CD4-positive, alpha-beta T cell treated with Interleukin-17A for 1 hour (primary cell): ENCODE data around the gene FAM241A.
A peak's percentile ranks its signal among the peaks of the same experiment; 100 is the strongest.

Experiments
- DNase-seq: peaks from one replicate; pipeline ENCODE4 v3.0.0-alpha.2; 2020

FAM241A gene

GRCh38 chr4:112219826-112220366 is 74.6 kb downstream of the FAM241A start:
- DNase-seq: no peak

GRCh38 chr4:112222219-112222955 is 77.1 kb downstream of the FAM241A start:
- DNase-seq: no peak

DNA sequence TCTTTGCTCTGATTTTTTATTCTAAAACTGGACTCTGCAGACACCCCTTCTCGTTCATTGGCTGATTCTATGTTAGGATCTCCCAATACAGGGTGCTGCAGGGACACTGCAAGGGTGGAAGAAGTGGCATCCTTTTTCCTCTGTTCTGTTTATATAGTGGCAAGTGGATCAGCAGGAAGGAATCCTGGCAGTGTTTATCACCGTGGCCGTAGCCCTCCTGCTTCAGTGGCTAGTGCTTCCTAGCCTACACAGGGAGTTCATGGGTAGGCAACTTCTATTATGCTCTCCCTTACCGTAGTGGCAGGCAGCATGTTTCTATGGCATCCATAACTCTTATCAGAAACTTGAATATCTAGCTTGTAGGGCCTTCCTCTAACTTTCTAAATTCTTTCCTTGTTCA is 79.9 kb downstream of the FAM241A start:
- DNase-seq: no peak

DNA sequence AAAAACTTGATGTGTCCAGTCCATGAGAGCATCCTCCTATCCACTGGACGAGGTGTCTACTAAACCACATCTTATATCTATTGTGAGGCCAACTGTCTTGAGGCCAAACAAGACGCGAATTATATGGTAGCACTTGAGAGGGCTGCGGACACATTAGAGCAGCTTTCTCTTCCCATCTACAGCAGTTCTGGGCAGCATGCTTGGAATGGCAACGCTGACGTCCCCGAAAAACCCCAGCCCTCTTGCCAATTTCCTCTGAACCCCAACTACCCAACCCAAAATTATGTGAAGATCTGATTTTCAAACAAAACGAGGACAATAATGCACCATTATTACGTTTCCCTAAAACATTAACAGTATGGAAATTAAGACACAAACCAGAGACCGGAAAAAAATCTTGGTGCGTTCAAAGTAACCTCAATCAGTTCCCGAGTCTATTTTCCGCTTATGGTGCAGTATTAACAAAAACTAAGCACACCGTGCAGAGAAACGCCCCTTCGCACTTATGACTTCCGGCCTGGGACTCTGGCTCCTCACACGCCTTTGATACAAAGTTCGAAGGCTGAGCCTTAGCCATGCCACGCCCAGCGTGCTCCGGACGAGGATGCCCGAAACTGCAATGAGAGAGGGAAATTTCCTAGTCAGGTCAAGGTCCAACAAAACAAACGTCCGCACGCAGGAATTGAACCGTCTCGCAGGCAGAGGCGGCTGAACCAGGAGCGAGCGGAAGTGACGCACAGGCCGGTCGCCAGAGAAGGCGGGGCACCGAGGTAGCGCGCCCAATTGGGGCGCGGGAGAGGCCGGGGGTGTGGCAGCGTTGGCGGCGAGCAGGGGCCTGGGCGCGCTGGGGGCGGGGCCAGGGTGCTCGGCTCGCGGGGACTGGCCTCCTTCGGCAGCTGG is 85.9 kb downstream of the FAM241A start:
- peak; percentile 96 for DNase-seq

- DNase-seq: peak; percentile 84
Measured at GRCh38 chr4:112231779-112232713, 86.8 kb downstream of the FAM241A start, which contains the start of gene AP1AR. AP1AR (plus strand) TSS chr4:112231787; CDS start chr4:112232092, 305 bp downstream.

DNA sequence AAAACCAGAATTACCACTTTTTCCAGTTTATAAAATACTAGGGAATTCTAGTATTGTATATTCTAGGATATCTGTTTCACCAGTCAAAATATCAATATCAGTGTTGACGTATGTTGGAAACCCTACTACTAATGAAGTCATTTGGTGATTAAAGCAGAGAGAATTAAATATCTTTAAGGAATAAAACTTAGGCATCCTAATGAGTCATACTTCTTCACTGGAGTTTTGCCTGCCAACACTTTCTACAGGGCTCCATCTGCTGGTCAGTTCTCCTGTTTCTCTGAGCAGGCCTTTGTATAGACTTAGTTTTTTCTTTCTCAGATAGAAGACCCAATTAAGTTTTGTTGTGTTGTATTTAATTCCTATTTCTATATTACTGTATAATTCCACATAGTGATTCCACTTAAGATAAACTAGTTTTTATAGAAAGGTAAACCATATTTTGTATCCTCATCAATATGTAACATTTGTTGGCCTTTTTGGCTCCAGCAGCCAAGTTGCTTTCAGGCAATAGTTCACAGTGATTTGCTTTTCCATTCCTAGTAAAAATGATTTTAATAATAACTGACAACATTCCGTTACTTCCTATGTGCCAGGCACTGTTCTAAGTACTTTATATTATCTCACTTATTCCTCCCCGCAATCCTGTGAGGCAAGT is 89.8 kb downstream of the FAM241A start:
- peak; percentile 74 for DNase-seq

GRCh38 chr4:112236040-112236439 is 90.8 kb downstream of the FAM241A start:
- no peak for DNase-seq

- no peak for DNase-seq
Measured at GRCh38 chr4:112238833-112239232, 93.6 kb downstream of the FAM241A start.
